ENCODE measurements around the gene MCRIP2.

- TF ChIP-seq POLR2AphosphoS5 (IDR thresholded peaks at IDR 0.05), result no peak
- no peak for TF ChIP-seq CTCF (IDR thresholded peaks at IDR 0.05; ENCODE audit: poor library complexity, severe bottlenecking)
- TF ChIP-seq EZH2 (IDR thresholded peaks at IDR 0.05; ENCODE audit: borderline replicate concordance, insufficient read depth, low read length, poor library complexity, severe bottlenecking), result no peak
- no peak for TF ChIP-seq RAD21 (conservative IDR thresholded peaks at IDR 0.05)
- TF ChIP-seq EP300 (conservative IDR thresholded peaks at IDR 0.05; ENCODE audit: poor library complexity, severe bottlenecking), result no peak
Observed at GRCh38 chr16:662095-662494, 20.5 kb downstream of the MCRIP2 start.

All from neural cell (in vitro differentiated cells).